ENCODE data around the gene PEX11B.

PEX11B gene

GRCh38 chr1:145892486-145893087 lies 25.9 kb downstream of the PEX11B start:
- no peak for TF ChIP-seq CTCF (IDR thresholded peaks at IDR 0.05; ENCODE audit: low read depth, low read length)
- peak overlapping the region; percentile 23; the same call in 1 of the 2 replicates for H3K4me3 ChIP-seq (ENCODE audit: low read depth, low read length)

- peak; percentile 96 for TF ChIP-seq CTCF (IDR thresholded peaks at IDR 0.05; ENCODE audit: low read depth, low read length)
- H3K4me3 ChIP-seq (ENCODE audit: low read depth, low read length) = peak overlapping the region; percentile 23; the same call in 1 of the 2 replicates
Measured at GRCh38 chr1:145891587-145892485, 26.7 kb downstream of the PEX11B start.

- no peak overlapping the region for H3K4me3 ChIP-seq (ENCODE audit: low read depth, low read length)
- no peak for TF ChIP-seq CTCF (IDR thresholded peaks at IDR 0.05; ENCODE audit: low read depth, low read length)
Measured at GRCh38 chr1:145891143-145891542, 27.4 kb downstream of the PEX11B start.

GRCh38 chr1:145889722-145890121 lies 28.8 kb downstream of the PEX11B start:
- no peak for TF ChIP-seq CTCF (IDR thresholded peaks at IDR 0.05; ENCODE audit: low read depth, low read length)
- no peak overlapping the region for H3K4me3 ChIP-seq (ENCODE audit: low read depth, low read length)

- TF ChIP-seq CTCF (IDR thresholded peaks at IDR 0.05; ENCODE audit: low read depth, low read length) = no peak
- H3K4me3 ChIP-seq (ENCODE audit: low read depth, low read length) = no peak overlapping the region
Measured at GRCh38 chr1:145887631-145888030, 30.9 kb downstream of the PEX11B start.

GRCh38 chr1:145886816-145887215 lies 31.7 kb downstream of the PEX11B start:
- TF ChIP-seq CTCF (IDR thresholded peaks at IDR 0.05; ENCODE audit: low read depth, low read length) = no peak
- H3K4me3 ChIP-seq (ENCODE audit: low read depth, low read length) = no peak overlapping the region

- H3K4me3 ChIP-seq (ENCODE audit: low read depth, low read length) = peak overlapping the region; percentile 75
- TF ChIP-seq CTCF (IDR thresholded peaks at IDR 0.05; ENCODE audit: low read depth, low read length) = no peak
Measured at GRCh38 chr1:145886390-145886789, 32.1 kb downstream of the PEX11B start.
